Activated CD8-positive, alpha-beta memory T cell treated with anti-CD3 and anti-CD28 coated beads, Interleukin-2, amount 50 U/mL, for 24 hours (primary cell): ENCODE results near the gene SLC12A9.

ENCODE experiments used
- DNase-seq: peaks from one replicate; pipeline ENCODE4 v3.0.0-alpha.2; 2020; ENCODE audit errors: extremely low read depth

Gene SLC12A9

GRCh38 chr7:100861616-100861985, 9.1 kb downstream of the SLC12A9 start:
- no peak for DNase-seq

GRCh38 chr7:100863406-100863950, 11.0 kb downstream of the SLC12A9 start:
- DNase-seq: no peak

GRCh38 chr7:100864263-100864845, 11.8 kb downstream of the SLC12A9 start:
- no peak for DNase-seq

DNA sequence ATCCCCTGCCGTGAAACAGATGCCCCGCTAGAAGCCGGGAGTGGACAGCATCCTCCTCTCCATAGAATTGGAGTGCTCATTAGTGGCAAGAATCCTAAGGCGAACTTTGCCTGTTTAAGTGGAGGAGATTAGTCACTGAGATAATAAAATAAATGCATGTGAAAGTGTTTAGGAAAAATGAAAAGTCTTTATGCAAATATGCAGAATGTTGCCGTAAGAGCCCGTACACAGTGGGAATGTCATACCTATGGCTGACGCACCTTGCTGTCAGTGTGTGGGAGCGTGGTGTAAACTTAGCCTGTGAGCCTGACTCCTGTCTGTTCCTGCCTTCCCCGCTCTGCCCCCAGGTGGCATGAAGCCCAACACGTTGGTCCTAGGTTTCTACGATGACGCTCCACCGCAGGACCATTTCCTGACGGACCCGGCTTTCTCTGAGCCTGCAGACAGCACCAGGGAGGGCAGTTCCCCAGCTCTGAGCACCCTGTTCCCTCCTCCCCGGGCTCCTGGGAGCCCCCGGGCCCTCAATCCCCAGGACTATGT, 12.9 kb downstream of the SLC12A9 start:
- no peak for DNase-seq

DNA sequence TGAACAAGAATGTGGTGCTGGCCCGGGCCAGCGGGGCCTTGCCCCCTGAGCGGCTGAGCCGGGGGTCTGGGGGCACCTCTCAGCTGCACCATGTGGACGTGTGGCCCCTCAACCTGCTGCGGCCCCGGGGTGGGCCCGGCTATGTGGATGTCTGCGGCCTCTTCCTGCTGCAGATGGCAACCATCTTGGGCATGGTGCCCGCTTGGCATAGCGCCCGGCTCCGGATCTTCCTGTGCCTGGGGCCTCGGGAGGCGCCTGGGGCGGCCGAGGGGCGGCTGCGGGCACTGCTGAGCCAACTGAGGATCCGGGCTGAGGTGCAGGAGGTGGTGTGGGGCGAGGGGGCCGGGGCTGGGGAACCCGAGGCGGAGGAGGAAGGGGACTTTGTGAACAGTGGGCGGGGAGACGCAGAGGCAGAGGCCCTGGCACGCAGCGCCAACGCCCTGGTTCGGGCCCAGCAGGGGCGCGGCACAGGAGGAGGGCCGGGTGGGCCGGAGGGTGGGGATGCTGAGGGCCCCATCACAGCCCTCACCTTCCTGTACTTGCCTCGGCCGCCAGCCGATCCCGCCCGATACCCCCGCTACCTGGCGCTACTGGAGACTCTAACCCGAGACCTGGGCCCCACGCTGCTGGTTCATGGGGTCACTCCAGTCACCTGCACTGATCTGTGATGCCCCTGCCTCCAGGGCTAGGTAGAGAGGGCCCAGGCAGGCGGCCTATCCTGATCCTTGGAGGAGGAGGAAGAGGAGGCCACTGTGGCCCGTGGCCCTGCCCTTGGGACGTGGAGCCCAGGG, 13.6 kb downstream of the SLC12A9 start:
- DNase-seq: no peak

GRCh38 chr7:100866729-100867039, 14.2 kb downstream of the SLC12A9 start:
- DNase-seq: no peak

- no peak for DNase-seq
Measured at GRCh38 chr7:100867040-100867775, 14.7 kb downstream of the SLC12A9 start, which contains the start of gene TRIP6. TSS of gene TRIP6 (plus strand) at chr7:100867387. CDS start at chr7:100867498, 111 bp downstream.

- DNase-seq: no peak
Measured at GRCh38 chr7:100867776-100868485, 15.4 kb downstream of the SLC12A9 start.

DNA sequence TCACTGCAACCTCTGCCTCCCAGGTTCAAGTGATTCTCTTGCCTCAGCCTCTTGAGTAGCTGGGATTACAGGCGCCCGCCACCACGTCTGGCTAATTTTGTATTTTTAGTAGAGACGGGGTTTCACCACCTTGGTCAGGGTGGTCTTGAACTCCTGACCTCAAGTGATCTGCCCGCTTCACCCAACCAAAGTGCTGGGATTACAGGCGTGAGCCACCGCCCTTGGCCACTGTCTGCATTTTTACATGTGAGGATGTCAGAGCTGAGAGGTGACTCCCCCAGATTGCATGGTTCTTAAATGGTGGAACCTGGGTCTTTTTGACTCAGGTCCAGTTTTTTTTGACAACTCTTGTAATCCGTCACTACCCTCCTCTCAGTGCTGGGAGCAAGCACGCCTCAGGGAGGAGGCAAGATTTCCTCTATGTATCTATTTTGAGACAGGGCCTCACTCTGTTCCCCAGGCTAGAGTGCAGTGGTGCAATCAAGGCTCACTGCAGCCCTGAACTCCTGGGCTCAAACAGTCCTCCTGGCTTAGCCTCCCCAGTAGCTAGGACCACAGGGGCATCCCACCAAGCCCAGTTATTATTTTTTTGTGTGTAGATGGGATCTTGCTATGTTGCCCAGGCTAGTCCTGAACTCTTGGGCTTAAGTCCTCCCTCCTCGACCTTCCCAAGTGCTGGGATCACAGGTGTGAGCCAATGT, 21.2 kb downstream of the SLC12A9 start:
- no peak for DNase-seq

- no peak for DNase-seq
Measured at GRCh38 chr7:100874300-100874576, 21.7 kb downstream of the SLC12A9 start.

DNA sequence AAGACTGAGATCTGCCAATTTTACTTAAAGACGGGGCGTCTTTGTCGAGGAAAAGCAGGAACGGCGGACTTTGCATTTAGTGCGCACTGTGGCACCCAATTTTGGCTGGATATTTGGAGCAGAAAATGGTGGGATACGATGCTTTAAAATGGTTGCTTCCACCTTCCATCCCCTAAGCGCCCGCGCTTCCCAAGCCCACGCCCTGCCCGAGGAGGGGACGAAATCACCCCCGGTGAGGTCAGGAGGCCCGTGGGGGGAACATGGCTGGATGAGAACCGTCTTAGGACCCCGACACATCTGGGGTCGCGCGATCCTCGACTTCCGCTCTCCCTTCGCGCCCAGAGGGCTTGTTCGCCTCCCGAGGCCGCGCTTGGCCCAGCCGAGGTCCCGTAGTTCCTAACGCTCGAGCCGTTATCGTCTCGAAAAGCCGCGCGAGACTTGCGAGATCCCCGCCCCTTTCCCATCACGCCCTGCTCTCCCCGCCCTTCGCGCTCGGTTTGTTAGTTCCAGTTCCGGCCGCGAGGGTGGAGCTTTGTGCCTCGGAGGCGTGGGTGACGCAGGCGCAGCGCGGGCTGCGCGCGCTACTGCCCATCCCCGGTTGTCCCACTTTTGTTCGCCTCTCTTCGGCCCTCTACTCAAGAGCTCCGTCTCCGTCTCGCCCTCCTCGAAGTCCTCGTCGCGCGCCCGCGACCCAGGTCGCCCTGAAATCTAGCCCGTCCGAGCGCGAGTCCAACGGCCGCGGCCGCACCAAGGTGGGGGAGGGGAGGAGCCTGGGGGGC, 22.3 kb downstream of the SLC12A9 start, which contains the start of gene SRRT:
Gene SRRT, plus strand, starts transcription at position 527 of the 779 bp plus-strand sequence. CDS start 488 bp downstream, outside the sequence.
- peak; percentile 94 for DNase-seq

DNA sequence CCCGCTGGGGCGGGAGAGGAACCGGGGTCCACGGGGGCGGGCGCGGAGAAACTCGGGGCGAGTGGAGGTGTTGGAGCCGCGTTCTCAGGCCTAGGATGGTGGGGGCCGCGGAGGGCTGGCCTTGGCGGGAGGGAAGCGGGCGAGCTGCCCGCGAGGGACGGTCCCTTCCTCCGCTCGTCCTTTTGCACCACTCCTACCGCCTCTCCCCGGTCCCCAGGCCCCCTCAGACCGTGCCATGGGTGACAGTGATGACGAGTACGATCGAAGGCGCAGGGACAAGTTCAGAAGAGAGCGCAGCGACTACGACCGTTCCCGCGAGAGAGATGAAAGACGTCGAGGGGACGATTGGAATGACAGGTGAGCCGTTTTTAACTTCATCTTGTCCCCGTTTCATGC, 22.8 kb downstream of the SLC12A9 start:
- no peak for DNase-seq

GRCh38 chr7:100878013-100878412, 25.5 kb downstream of the SLC12A9 start:
- DNase-seq: no peak

DNA sequence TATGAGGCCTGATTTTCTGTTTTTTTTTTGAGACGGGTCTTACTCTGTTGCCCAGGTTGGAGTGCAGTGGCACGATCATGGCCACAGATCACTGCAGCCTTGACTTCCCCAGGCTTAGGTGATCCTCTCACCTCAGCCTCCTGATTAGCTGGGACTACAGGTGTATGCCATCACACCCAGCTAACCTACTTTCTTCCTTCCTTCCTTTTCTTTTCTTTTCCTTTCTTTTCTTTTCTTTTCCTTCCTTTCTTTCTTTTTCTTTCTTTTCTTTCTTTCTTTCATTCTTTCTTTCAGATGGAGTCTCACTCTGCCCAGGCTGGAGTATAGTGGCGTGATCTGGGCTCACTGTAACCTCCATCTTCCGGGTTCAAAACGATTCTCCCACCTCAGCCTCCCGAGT, 26.2 kb downstream of the SLC12A9 start:
- DNase-seq: no peak

GRCh38 chr7:100879685-100880261, 27.3 kb downstream of the SLC12A9 start:
- no peak for DNase-seq

DNA sequence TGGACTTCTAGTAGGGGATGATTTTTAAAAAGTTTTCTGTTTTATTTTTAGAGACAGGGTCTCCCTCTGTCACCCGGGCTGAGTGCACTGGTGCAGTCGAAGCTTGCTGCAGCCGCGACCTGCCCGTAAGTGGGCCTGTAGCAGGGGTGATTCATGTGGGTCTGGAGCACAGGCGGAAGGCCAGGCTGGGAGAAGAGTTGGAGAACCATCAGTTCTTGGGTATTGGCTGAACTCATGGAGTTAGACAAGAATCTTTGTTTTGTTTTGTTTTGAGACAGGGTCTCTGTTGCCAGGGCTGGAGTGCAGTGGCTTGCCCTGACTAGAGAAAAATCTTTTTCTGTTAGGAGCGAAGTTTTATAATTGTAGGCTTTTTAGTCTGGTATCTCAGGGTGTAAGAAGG, 28.1 kb downstream of the SLC12A9 start:
- DNase-seq: no peak

DNA sequence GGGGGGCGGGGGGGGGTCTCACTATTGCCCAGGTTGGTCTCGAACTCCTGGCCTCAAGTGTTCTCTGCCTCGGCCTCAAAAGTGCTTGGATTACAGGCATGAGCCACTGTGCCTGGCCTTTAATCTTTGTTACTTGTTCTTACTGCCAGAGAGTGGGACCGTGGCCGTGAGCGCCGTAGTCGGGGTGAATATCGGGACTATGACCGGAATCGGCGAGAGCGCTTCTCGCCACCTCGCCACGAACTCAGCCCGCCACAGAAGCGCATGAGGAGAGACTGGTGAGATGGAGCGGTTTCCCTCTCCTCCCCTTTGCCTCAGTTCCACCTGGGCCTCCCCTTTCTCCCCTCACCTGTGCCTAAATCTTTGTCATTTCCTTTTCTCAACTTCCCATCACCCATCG, 28.6 kb downstream of the SLC12A9 start:
- DNase-seq: no peak

- DNase-seq: no peak
Measured at GRCh38 chr7:100882201-100882600, 29.7 kb downstream of the SLC12A9 start.

- no peak for DNase-seq
Measured at GRCh38 chr7:100882785-100883526, 30.4 kb downstream of the SLC12A9 start.
